ENCODE results near the gene ANXA1. TPM values are rescaled to one million over a fixed set of nuclear protein-coding genes. Genes with fewer than 3 reads are reported as not detected.

The ANXA1 gene
- total RNA-seq, 1 donor from 2014 or later = 261 TPM

- intact Hi-C loops (cut with DNase I) = no loop called here
- DNase-seq (ENCODE audit: low spot score in 2 of 2) = no peak
- Histone ChIP-seq H3K9me3 (no peaks in the 10 kb centered on the region), H3K27ac (no peak overlapping the region), H3K27me3 (no peaks in the 10 kb centered on the region), H3K4me1 (peaks cover 0 to 25% of the 10 kb centered on the region in 2 donors), H3K36me3 (no peaks in the 10 kb centered on the region), H3K4me3 (no peak overlapping the region)
- TF ChIP-seq CTCF (IDR thresholded peaks at IDR 0.05) = no peak
Observed at GRCh38 chr9:73138516-73138915, 13.1 kb upstream of the ANXA1 start.

- Histone ChIP-seq H3K4me3 (no peak overlapping the region), H3K36me3 (no peaks in the 10 kb centered on the region), H3K4me1 (peaks cover 0 to 29% of the 10 kb centered on the region in 2 donors), H3K9me3 (no peaks in the 10 kb centered on the region), H3K27ac (peak overlapping the region; percentile 38 to 43), H3K27me3 (no peaks in the 10 kb centered on the region)
- intact Hi-C loops (cut with DNase I) = loop anchor here (10.0 kb wide), 1 partner anchor 776 kb away; the partner anchor contains the start of gene ZFAND5
- TF ChIP-seq CTCF (IDR thresholded peaks at IDR 0.05) = no peak
- DNase-seq (ENCODE audit: low spot score in 2 of 2) = no peak
Observed at GRCh38 chr9:73141282-73141681, 10.4 kb upstream of the ANXA1 start.

- no peaks in the 10 kb centered on the region for H3K9me3 ChIP-seq
- H3K4me3 ChIP-seq = no peak overlapping the region
- H3K27me3 ChIP-seq = no peaks in the 10 kb centered on the region
- intact Hi-C loops (cut with DNase I) = loop anchor here (10.0 kb wide), 1 partner anchor 779 kb away; the partner anchor contains the start of gene ZFAND5
- no peak for TF ChIP-seq CTCF (IDR thresholded peaks at IDR 0.05)
- no peaks in the 10 kb centered on the region for H3K36me3 ChIP-seq
- DNase-seq (ENCODE audit: low spot score in 2 of 2) = no peak
- H3K4me1 ChIP-seq = peaks cover 4 to 30% of the 10 kb centered on the region in 2 donors
- H3K27ac ChIP-seq = peak overlapping the region; percentile 37 to 52
Observed at GRCh38 chr9:73143711-73144328, 7.8 kb upstream of the ANXA1 start.

- H3K4me1 ChIP-seq = peaks cover 14 to 54% of the 10 kb centered on the region in 2 donors
- intact Hi-C loops (cut with DNase I) = loop anchor here (10.0 kb wide), 1 partner anchor 781 kb away; the partner anchor contains the start of gene ZFAND5
Observed at GRCh38 chr9:73146111-73146815, 5.4 kb upstream of the ANXA1 start.

GRCh38 chr9:73148447-73148937, 3.2 kb upstream of the ANXA1 start:
- Histone ChIP-seq H3K4me1 (peaks cover 14 to 44% of the 10 kb centered on the region in 2 donors), H3K36me3 (no peaks in the 10 kb centered on the region), H3K4me3 (no peak overlapping the region)

More at GRCh38 chr9:73146111-73146815, 5.4 kb upstream of the ANXA1 start:
- DNase-seq (ENCODE audit: low spot score in 2 of 2) = no peak
- peak overlapping the region in 1 of 2 donors; percentile 1 for H3K27ac ChIP-seq
- H3K9me3 ChIP-seq = no peaks in the 10 kb centered on the region
- H3K36me3 ChIP-seq = no peaks in the 10 kb centered on the region
- no peak for TF ChIP-seq CTCF (IDR thresholded peaks at IDR 0.05)
- no peak overlapping the region for H3K4me3 ChIP-seq
- no peaks in the 10 kb centered on the region for H3K27me3 ChIP-seq

More at GRCh38 chr9:73148447-73148937, 3.2 kb upstream of the ANXA1 start:
- H3K27ac ChIP-seq = peak overlapping the region in 1 of 2 donors; percentile 70
- intact Hi-C loops (cut with DNase I) = loop anchor here (2.0 to 10.0 kb wide), 2 partner anchors 16 to 784 kb away; partner anchors contain the start of gene ZFAND5
- no peak for TF ChIP-seq CTCF (IDR thresholded peaks at IDR 0.05)
- H3K27me3 ChIP-seq = no peaks in the 10 kb centered on the region
- no peaks in the 10 kb centered on the region for H3K9me3 ChIP-seq
- no peak for DNase-seq (ENCODE audit: low spot score in 2 of 2)
